Activated CD4-positive, alpha-beta memory T cell treated with anti-CD3 and anti-CD28 coated beads, Interleukin-2, amount 10 ng/mL, durations not matched to agents 7 days and 5 days (primary cell): ENCODE measurements around the gene VANGL2. TPM values are rescaled to one million over a fixed set of nuclear protein-coding genes. Genes with fewer than 3 reads are reported as not detected.

ENCODE experiments used
- CTCF ChIA-PET: fragments of 350-600 bp; sonication (Branson Sonifier 250); formaldehyde crosslinking; loops from one replicate; lab custom pipeline; 2021; ENCODE audit warnings: antibody characterized with exemption, inconsistent platforms; lab: Charles Lee
- POLR2A ChIA-PET: fragments of 350-600 bp; sonication (Branson Sonifier 250); formaldehyde crosslinking; loops from one replicate; lab custom pipeline; 2021; ENCODE audit warnings: antibody characterized with exemption; lab: Charles Lee
- DNase-seq: peaks from one replicate; pipeline ENCODE4 v3.0.0-alpha.2; 2020
- H3K27ac Mint-ChIP-seq: one replicate; pipeline ENCODE4 v1.8.0; 2021; ENCODE audit warnings: mild to moderate bottlenecking, mixed read lengths
- H3K27me3 Mint-ChIP-seq: one replicate; pipeline ENCODE4 v1.8.0; 2021; ENCODE audit warnings: mixed read lengths
- H3K36me3 Mint-ChIP-seq: one replicate; pipeline ENCODE4 v1.8.0; 2021; ENCODE audit warnings: low read depth, mixed read lengths
- H3K4me1 Mint-ChIP-seq: one replicate; pipeline ENCODE4 v1.8.0; 2021; ENCODE audit warnings: mixed read lengths
- H3K4me3 Mint-ChIP-seq: one replicate; pipeline ENCODE4 v1.8.0; 2021; ENCODE audit warnings: mild to moderate bottlenecking, mixed read lengths
- H3K9me3 Mint-ChIP-seq: one replicate; pipeline ENCODE4 v1.8.0; 2021; ENCODE audit warnings: mixed read lengths
- total RNA-seq, 2 experiments: library from RNA; stranded (reverse); gene quantifications; one replicate each; pipeline ENCODE4 v1.2.3, GENCODE V29; 2021

VANGL2 gene
- total RNA-seq, 2 experiments from 2014 or later, result not detected

GRCh38 chr1:160423966-160424365 lies 23.6 kb downstream of the VANGL2 start:
- Mint-ChIP-seq H3K27me3 (peaks cover 9% of the 10 kb centered on the region), H3K27ac (no peak overlapping the region), H3K36me3 (no peaks in the 10 kb centered on the region), H3K9me3 (no peaks in the 10 kb centered on the region), H3K4me3 (no peak overlapping the region), H3K4me1 (peaks cover 14% of the 10 kb centered on the region)
- DNase-seq, result no peak
- ChIA-PET CTCF (no interaction called here), POLR2A (no interaction called here)

- H3K27me3 Mint-ChIP-seq, result peaks cover 5% of the 10 kb centered on the region
- H3K36me3 Mint-ChIP-seq, result no peaks in the 10 kb centered on the region
- H3K4me3 Mint-ChIP-seq, result no peak overlapping the region
- CTCF ChIA-PET, result interaction anchor here (1.2 kb wide), 1 partner anchor 181 kb away, joined by 5 read pairs; no protein-coding TSS in a partner anchor
- H3K9me3 Mint-ChIP-seq, result no peaks in the 10 kb centered on the region
- H3K4me1 Mint-ChIP-seq, result peaks cover 32% of the 10 kb centered on the region
- no peak for DNase-seq
- POLR2A ChIA-PET, result no interaction called here
- no peak overlapping the region for H3K27ac Mint-ChIP-seq
Observed at GRCh38 chr1:160425847-160426246, 25.5 kb downstream of the VANGL2 start.

DNA sequence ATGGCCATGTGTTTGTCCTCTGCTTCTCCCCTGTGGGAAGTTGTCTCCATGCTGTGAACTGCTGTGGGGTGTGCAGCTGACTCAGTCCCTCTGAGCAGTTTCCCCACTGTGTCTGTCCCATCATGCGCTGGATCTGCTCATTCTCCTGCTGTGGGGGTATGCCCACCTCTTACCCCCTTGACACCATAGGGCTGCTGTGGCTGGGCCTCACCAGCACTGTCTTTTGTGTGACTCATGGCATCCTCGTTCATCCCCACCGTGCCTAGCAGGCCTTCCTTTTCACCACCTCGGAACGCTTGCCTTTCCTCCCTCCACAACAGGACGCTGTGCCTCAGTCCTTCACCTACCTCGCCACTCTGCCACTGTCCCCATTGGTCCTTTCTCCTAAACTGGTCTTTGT lies 27.3 kb downstream of the VANGL2 start:
- Mint-ChIP-seq H3K4me1 (peaks cover 48% of the 10 kb centered on the region), H3K4me3 (no peak overlapping the region), H3K27ac (peak overlapping the region; percentile 70), H3K27me3 (no peaks in the 10 kb centered on the region), H3K36me3 (no peaks in the 10 kb centered on the region), H3K9me3 (no peaks in the 10 kb centered on the region)
- CTCF ChIA-PET, result interaction anchor here (1.0 to 5.1 kb wide), 3 partner anchors 181 to 340 kb away, joined by 4 to 81 read pairs (median 7); no protein-coding TSS in a partner anchor
- no peak for DNase-seq
- POLR2A ChIA-PET, result interaction anchor here (1.2 kb wide), 1 partner anchor 165 kb away, joined by 4 read pairs; the partner anchor contains the start of gene DCAF8

- Mint-ChIP-seq H3K27ac (peak overlapping the region; percentile 70), H3K36me3 (peaks cover 2% of the 10 kb centered on the region), H3K4me1 (peaks cover 53% of the 10 kb centered on the region), H3K9me3 (no peaks in the 10 kb centered on the region), H3K4me3 (no peak overlapping the region), H3K27me3 (no peaks in the 10 kb centered on the region)
- DNase-seq, result no peak
- ChIA-PET CTCF (interaction anchor here (0.6 to 5.1 kb wide), 19 partner anchors 15 to 340 kb away, joined by 3 to 81 read pairs (median 5); partner anchors contain the start of gene SLAMF6), POLR2A (interaction anchor here (1.0 to 3.1 kb wide), 8 partner anchors 9 to 180 kb away, joined by 3 to 20 read pairs (median 5); partner anchors contain the start of gene DCAF8)
Observed at GRCh38 chr1:160428053-160428452, 27.7 kb downstream of the VANGL2 start.

DNA sequence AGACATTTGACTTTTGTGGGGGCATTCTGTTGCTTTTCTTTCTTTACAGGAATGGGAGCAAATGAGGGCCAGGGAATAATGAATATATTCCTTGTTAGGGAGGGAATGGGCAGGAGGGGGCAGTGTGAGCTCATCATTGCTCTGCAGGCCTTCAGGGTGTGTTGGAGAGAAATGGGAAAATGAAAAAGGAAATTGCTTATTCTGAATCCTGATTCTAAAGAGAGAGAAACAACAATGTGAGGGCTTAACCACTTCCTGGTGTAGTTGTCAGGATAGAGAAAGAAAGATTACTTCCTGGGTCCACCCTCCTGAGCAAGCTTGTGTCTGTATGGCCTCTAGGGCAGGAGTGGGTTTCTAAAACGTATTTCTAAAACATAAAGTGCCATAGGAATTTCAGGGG lies 28.3 kb downstream of the VANGL2 start:
- Mint-ChIP-seq H3K27ac (peak overlapping the region; percentile 80), H3K4me3 (peak overlapping the region; percentile 12), H3K27me3 (no peaks in the 10 kb centered on the region), H3K4me1 (peaks cover 56% of the 10 kb centered on the region), H3K36me3 (peaks cover 6% of the 10 kb centered on the region), H3K9me3 (peaks cover 1% of the 10 kb centered on the region)
- ChIA-PET CTCF (interaction anchor here (0.6 to 5.1 kb wide), 25 partner anchors 9 to 339 kb away, joined by 3 to 81 read pairs (median 4); partner anchors contain the start of gene SLAMF6), POLR2A (interaction anchor here (0.8 to 3.1 kb wide), 11 partner anchors 9 to 211 kb away, joined by 3 to 20 read pairs (median 5); partner anchors contain the start of genes CD84 and DCAF8)
- peak; percentile 37 for DNase-seq

DNA sequence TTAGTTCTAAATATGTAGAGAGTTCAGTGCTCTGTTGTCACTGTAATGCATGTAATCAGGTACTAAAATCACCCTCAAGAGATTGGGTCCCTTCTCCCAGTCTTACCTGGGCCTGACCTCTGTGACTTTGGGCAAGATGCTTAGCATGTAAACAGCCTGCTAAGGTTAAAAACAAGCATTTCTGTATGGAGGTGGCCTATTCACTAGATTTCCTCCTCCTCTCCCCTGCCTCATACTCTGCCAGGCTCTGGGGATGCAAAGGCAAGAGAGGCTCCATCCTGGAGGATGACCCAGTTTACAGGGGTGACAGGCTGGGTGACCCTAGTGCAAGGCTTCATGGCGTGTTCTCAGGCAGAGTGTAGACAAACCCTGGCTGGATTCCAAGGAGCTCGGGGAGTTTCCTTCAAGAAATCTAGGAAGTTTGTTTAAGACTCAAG lies 28.8 kb downstream of the VANGL2 start:
- POLR2A ChIA-PET, result interaction anchor here (0.8 to 3.1 kb wide), 11 partner anchors 8 to 211 kb away, joined by 3 to 20 read pairs (median 5); partner anchors contain the start of genes CD84 and DCAF8
- Mint-ChIP-seq H3K4me3 (peak overlapping the region; percentile 50), H3K27me3 (no peaks in the 10 kb centered on the region), H3K27ac (peak overlapping the region; percentile 80), H3K9me3 (peaks cover 6% of the 10 kb centered on the region), H3K36me3 (peaks cover 7% of the 10 kb centered on the region), H3K4me1 (peaks cover 56% of the 10 kb centered on the region)
- peak; percentile 24 for DNase-seq
- CTCF ChIA-PET, result interaction anchor here (0.7 to 5.1 kb wide), 23 partner anchors 9 to 252 kb away, joined by 3 to 81 read pairs (median 4); partner anchors contain the start of gene SLAMF6

DNA sequence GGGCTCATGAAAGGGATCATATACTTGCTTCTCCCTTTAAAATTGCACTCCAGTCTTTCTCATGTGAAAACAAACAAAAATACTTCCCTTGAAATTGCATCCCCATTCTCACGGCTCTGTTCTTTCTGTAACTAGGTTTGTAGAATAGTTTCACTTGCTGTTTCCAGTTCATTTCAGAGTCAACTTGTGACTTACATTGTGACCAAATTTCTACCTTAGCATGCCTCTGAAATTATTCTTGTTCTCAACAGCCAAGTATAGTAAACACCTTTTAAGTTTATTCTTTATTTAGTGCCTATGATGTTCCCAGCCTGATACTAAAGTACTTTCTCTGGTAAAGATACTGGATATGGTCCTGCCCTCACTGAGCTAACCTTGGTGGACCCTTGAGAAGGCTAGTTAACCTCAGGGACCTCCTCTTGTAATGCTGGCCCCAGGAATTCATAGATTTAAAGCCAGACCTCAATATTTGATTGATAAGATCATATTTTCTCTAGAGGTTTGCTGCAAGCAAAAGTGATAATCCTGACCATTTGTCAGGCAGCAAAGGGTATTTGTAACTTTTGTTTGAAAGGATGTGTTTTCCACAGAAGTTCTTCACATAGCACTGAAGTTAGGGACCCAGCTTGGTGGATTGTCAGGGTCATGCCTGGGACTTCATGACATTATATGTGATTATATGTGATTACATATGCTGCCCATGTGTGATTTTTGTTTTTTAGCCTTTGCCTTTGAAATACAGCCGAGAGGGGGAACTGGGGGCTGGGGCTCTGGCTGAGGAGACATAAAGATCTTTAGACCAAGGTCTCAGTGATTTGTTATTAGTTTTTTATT lies 29.6 kb downstream of the VANGL2 start:
- ChIA-PET POLR2A (interaction anchor here (0.9 to 3.1 kb wide), 8 partner anchors 7 to 210 kb away, joined by 3 to 20 read pairs (median 5); partner anchors contain the start of gene CD84), CTCF (interaction anchor here (1.2 to 5.1 kb wide), 7 partner anchors 13 to 178 kb away, joined by 4 to 81 read pairs (median 5); no protein-coding TSS in a partner anchor)
- Mint-ChIP-seq H3K4me1 (peaks cover 56% of the 10 kb centered on the region), H3K9me3 (peaks cover 14% of the 10 kb centered on the region), H3K27me3 (no peaks in the 10 kb centered on the region), H3K4me3 (peak overlapping the region; percentile 50), H3K36me3 (peaks cover 10% of the 10 kb centered on the region), H3K27ac (peak overlapping the region; percentile 80)
- DNase-seq, result no peak

DNA sequence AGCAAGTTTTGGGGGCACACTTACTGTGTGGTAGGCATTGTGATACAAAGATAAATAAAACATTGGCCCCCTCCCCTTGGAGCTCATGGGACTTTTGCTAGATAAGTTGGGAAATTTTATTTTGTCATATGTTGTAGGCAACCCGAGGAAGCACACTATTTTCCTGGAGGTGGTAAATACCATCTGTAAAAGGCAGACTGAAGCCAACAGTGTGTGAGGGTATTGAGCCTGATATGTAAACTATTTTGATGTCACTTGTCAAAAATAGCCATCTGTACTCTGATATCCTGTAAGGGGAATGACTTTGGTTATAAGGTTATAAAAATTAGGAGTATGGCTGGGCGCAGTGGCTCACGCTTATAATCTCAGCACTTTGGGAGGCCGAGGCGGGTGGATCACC lies 30.6 kb downstream of the VANGL2 start:
- ChIA-PET CTCF (interaction anchor here (1.3 to 5.1 kb wide), 3 partner anchors 21 to 177 kb away, joined by 4 to 81 read pairs (median 5); no protein-coding TSS in a partner anchor), POLR2A (interaction anchor here (1.1 to 3.1 kb wide), 5 partner anchors 10 to 177 kb away, joined by 3 to 20 read pairs (median 5); partner anchors contain the start of gene SLAMF6)
- peaks cover 10% of the 10 kb centered on the region for H3K36me3 Mint-ChIP-seq
- no peak for DNase-seq
- H3K4me3 Mint-ChIP-seq, result no peak overlapping the region
- peak overlapping the region; percentile 90 for H3K27ac Mint-ChIP-seq
- peaks cover 58% of the 10 kb centered on the region for H3K4me1 Mint-ChIP-seq
- peaks cover 14% of the 10 kb centered on the region for H3K9me3 Mint-ChIP-seq
- no peaks in the 10 kb centered on the region for H3K27me3 Mint-ChIP-seq

GRCh38 chr1:160431571-160431970 lies 31.2 kb downstream of the VANGL2 start:
- CTCF ChIA-PET, result interaction anchor here (1.1 to 5.1 kb wide), 4 partner anchors 12 to 201 kb away, joined by 4 to 81 read pairs (median 4); no protein-coding TSS in a partner anchor
- no peaks in the 10 kb centered on the region for H3K27me3 Mint-ChIP-seq
- peaks cover 10% of the 10 kb centered on the region for H3K36me3 Mint-ChIP-seq
- H3K4me3 Mint-ChIP-seq, result no peak overlapping the region
- peaks cover 14% of the 10 kb centered on the region for H3K9me3 Mint-ChIP-seq
- H3K4me1 Mint-ChIP-seq, result peaks cover 60% of the 10 kb centered on the region
- POLR2A ChIA-PET, result interaction anchor here (1.1 to 2.6 kb wide), 5 partner anchors 11 to 175 kb away, joined by 3 to 14 read pairs (median 4); partner anchors contain the start of gene SLAMF6
- no peak for DNase-seq
- H3K27ac Mint-ChIP-seq, result peak overlapping the region; percentile 90

DNA sequence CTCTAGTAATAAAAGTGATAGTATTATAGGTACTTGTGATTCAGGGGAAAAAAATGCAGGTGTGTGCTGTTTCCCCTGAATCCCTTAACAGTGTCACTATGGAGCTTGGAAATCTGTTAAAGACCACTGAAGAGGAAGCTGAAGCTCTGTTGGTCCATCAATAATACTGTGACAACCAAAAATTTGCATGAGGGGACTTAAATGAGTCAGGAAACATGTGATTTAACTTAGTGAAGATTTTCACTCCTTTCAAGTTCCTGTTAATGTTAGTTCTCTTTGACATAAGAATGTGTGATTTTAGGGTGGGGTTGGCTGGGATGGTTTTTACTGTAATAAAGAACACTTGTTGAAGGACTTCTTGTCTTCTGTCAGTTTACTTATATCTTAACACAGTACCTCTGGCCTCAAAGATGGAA lies 32.0 kb downstream of the VANGL2 start:
- POLR2A ChIA-PET, result interaction anchor here (0.7 to 2.6 kb wide), 7 partner anchors 10 to 174 kb away, joined by 3 to 14 read pairs (median 4); partner anchors contain the start of genes COPA, NCSTN and SLAMF6

DNA sequence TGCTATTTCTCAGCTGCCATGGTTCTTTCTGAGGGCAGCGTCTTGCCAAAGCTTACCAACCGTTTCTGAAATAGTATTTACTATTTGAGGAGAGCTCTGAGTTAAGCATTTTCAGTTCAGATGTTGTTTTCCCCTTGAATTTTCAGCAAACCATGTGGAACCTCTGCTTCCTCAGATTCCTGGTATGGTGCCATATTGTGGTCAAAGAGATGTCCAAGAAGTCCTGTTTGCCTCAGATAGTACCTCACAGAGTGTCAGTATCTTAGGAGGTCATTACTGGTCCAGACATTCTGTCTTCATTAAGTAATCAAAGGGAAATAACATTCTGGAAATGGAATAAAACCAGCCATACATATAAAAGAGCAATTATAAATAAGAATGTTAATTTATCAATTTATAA lies 36.6 kb downstream of the VANGL2 start:
- ChIA-PET CTCF (interaction anchor here (1.3 kb wide), 1 partner anchor 15 kb away, joined by 3 read pairs; no protein-coding TSS in a partner anchor), POLR2A (interaction anchor here (1.5 to 2.1 kb wide), 4 partner anchors 8 to 85 kb away, joined by 3 to 12 read pairs (median 6); partner anchors contain the start of gene SLAMF6)
- Mint-ChIP-seq H3K27me3 (no peaks in the 10 kb centered on the region), H3K36me3 (peaks cover 14% of the 10 kb centered on the region), H3K27ac (no peak overlapping the region), H3K4me3 (no peak overlapping the region), H3K9me3 (peaks cover 14% of the 10 kb centered on the region), H3K4me1 (peaks cover 41% of the 10 kb centered on the region)
- no peak for DNase-seq

More for the DNA sequence above, 32.0 kb downstream of the VANGL2 start:
- Mint-ChIP-seq H3K36me3 (peaks cover 10% of the 10 kb centered on the region), H3K4me3 (peak overlapping the region; percentile 30), H3K9me3 (peaks cover 14% of the 10 kb centered on the region), H3K27ac (peak overlapping the region; percentile 90), H3K27me3 (no peaks in the 10 kb centered on the region), H3K4me1 (peaks cover 65% of the 10 kb centered on the region)
- no peak for DNase-seq
- CTCF ChIA-PET, result interaction anchor here (1.1 to 5.1 kb wide), 3 partner anchors 11 to 200 kb away, joined by 4 to 81 read pairs (median 4); no protein-coding TSS in a partner anchor
